Erythroblast (primary cell): ENCODE results near the gene SLC5A11.
"Not testable (repeated sequence)": the region's sequence is repeated elsewhere in the genome, so short reads cannot be mapped to it uniquely, and the experiment has no call there.

Source experiments
- GATA1 ChIP-seq: IDR thresholded peaks from 2 replicates; pipeline ENCODE4 v1.6.1; 2011; ENCODE audit warnings: low read depth, mild to moderate bottlenecking, control low read depth, low read length, moderate library complexity
- POLR2A ChIP-seq: IDR thresholded peaks from 2 replicates; pipeline ENCODE4 v1.6.1; 2011; ENCODE audit warnings: mild to moderate bottlenecking, low read length

DNA sequence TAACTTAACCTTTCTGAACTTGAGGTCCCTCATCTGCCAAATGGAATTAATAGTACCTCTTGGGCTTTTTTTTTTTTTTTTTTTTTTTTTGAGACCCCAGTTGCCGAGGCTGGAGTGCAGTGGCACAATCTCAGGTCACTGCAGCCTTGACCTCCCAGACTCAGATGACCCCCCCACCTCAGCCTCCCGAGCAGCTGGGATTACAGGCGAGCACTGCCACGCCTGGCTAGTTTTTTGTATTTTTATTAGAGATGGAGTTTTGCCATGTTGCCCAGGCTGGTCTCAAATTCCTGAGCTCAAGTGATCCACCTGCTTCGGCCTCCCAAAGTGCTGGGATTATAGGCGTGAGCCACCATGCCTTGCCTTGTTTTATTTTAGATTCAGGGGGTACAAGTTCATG is 33.0 kb upstream of the SLC5A11 start:
- not testable (repeated sequence) for TF ChIP-seq POLR2A, GATA1
